Stomach (tissue), 9 donors: ENCODE results near the gene GPR6. TPM values are rescaled to one million over a fixed set of nuclear protein-coding genes. Genes with fewer than 3 reads are reported as not detected.

Experiments used
- DNase-seq, 2 donors: peaks; one replicate each; pipeline versions ENCODE4 v3.0.0 to v3.0.0-alpha.2; 2013 to 2019
- H3K27ac ChIP-seq, 5 donors: fragments of 200-600 bp in 4 of 5; sonication (generic) in 4 of 5; one replicate each; pipeline ENCODE4 v1.5.1; 2013 to 2019; ENCODE audit warnings: mild to moderate bottlenecking in 1 of 5, moderate library complexity in 1 of 5
- H3K27me3 ChIP-seq, 3 donors: fragments of 200-600 bp; sonication (generic); one replicate each; pipeline ENCODE4 v1.5.1; 2017 to 2019; ENCODE audit warnings: mixed run types in 1 of 3
- H3K36me3 ChIP-seq, 4 donors: fragments of 200-600 bp; sonication (generic); 1 replicate in 3 of 4; 2 replicates in 1 of 4; pipeline ENCODE4 v1.5.1; 2016 to 2019
- H3K4me1 ChIP-seq, 4 donors: fragments of 200-600 bp; sonication (generic); one replicate each; pipeline ENCODE4 v1.5.1; 2016 to 2019
- H3K4me3 ChIP-seq, 4 donors: fragments of 200-600 bp; sonication (generic) in 3 of 4; one replicate each; pipeline ENCODE4 v1.5.1; 2016 to 2019; ENCODE audit warnings: mild to moderate bottlenecking in 1 of 4
- H3K9me3 ChIP-seq, 4 donors: fragments of 200-600 bp; sonication (generic); one replicate each; pipeline ENCODE4 v1.5.1; 2016 to 2019
- CTCF ChIP-seq, 7 experiments: fragments of 450-650 bp in 4 of 7; fragments of 200-600 bp in 3 of 7; sonication (generic) in 3 of 7; IDR thresholded peaks; one replicate each; pipeline ENCODE4 v1.5.1; 2016 to 2019; ENCODE audit warnings: antibody characterized with exemption in 7 of 7, control low read depth in 2 of 7, mild to moderate bottlenecking in 1 of 7
- EP300 ChIP-seq: sonication (generic); formaldehyde crosslinking; IDR thresholded peaks from one replicate; pipeline ENCODE4 v1.6.1; 2017; ENCODE audit warnings: antibody characterized with exemption
- POLR2A ChIP-seq, 4 donors: fragments of 450-650 bp; IDR thresholded peaks; one replicate each; pipeline ENCODE4 v1.6.1; 2016; ENCODE audit warnings: antibody characterized with exemption in 4 of 4, control low read depth in 2 of 4, mild to moderate bottlenecking in 1 of 4, moderate library complexity in 1 of 4
- POLR2AphosphoS5 ChIP-seq, 3 donors: sonication (generic); formaldehyde crosslinking; IDR thresholded peaks; one replicate each; pipeline ENCODE4 v1.6.1; 2016; ENCODE audit warnings: antibody characterized with exemption in 3 of 3
- WGBS, 5 donors: extraction: QIAGEN DNeasy Blood & Tissue Kit in 3 of 5; methylation state at CpG; one replicate each; pipeline versions ENCODE4 v1.1.5 to v1.1.7; 2013 to 2018; 5-methylcytosine and 5-hydroxymethylcytosine counted together
- intact Hi-C: fragments of 100-400 bp; cut with DNase I; formaldehyde crosslinking; loops from one replicate; pipeline ENCODE4 v1.15.1; 2023; ENCODE audit warnings: low total_unique reads
- polyA plus RNA-seq, 3 donors: library from polyadenylated mRNA; stranded (reverse); fragments of 200-250 nt; gene quantifications; one replicate each; pipeline ENCODE4 v1.2.3, GENCODE V29; 2013
- total RNA-seq, 5 donors: library from RNA; depleted of rRNA; stranded (reverse); fragments of >200 nt; gene quantifications; one replicate each; pipeline versions ENCODE4 v1.1.0 to v1.2.3, GENCODE V29; 2014 to 2016
- donor health status: healthy with polysubstance abuse.
- donor health status: Bipolar disorder and iron deficiency.
- donor health status: healthy.

The GPR6 gene
- total and polyA plus RNA-seq, 8 donors = 0.05 TPM; not detected in 7

GRCh38 chr6:110018486-110018885, 40.4 kb downstream of the GPR6 start:
- H3K9me3 ChIP-seq = no peaks in the 10 kb centered on the region
- TF ChIP-seq CTCF (IDR thresholded peaks at IDR 0.05) (no peak), POLR2AphosphoS5 (IDR thresholded peaks at IDR 0.05) (no peak)
- no peak for DNase-seq
- H3K4me1 ChIP-seq = no peaks in the 10 kb centered on the region
- no peak overlapping the region for H3K4me3 ChIP-seq
- peaks cover 0 to 8% (median 0%) of the 10 kb centered on the region in 3 donors for H3K27me3 ChIP-seq
- intact Hi-C loops = no loop called here
- no peaks in the 10 kb centered on the region for H3K36me3 ChIP-seq
- H3K27ac ChIP-seq = no peak overlapping the region
- WGBS, 5 donors = 74 to 90% (median 79%) methylated on average over 4 to 5 of the region's 5 CpGs

- intact Hi-C loops = no loop called here
- H3K4me1 ChIP-seq = no peaks in the 10 kb centered on the region
Observed at GRCh38 chr6:110020888-110021287, 42.8 kb downstream of the GPR6 start.

GRCh38 chr6:110029144-110029543, 51.0 kb downstream of the GPR6 start:
- 48 to 88% (median 67%) methylated on average over 1 of the region's 1 CpG for WGBS, 5 donors
- TF ChIP-seq POLR2A (IDR thresholded peaks at IDR 0.05) = no peak
- TF ChIP-seq POLR2AphosphoS5 (IDR thresholded peaks at IDR 0.05) = no peak
- TF ChIP-seq CTCF (IDR thresholded peaks at IDR 0.05) = no peak
- TF ChIP-seq EP300 = no peak
- Histone ChIP-seq H3K4me1 (no peaks in the 10 kb centered on the region), H3K4me3 (no peak overlapping the region), H3K27ac (no peak overlapping the region), H3K9me3 (no peaks in the 10 kb centered on the region), H3K27me3 (peaks cover 0 to 7% (median 0%) of the 10 kb centered on the region in 3 donors), H3K36me3 (no peaks in the 10 kb centered on the region)
- no peak for DNase-seq
- intact Hi-C loops = no loop called here

More at GRCh38 chr6:110020888-110021287, 42.8 kb downstream of the GPR6 start:
- no peaks in the 10 kb centered on the region for H3K9me3 ChIP-seq
- peaks cover 0 to 8% (median 0%) of the 10 kb centered on the region in 3 donors for H3K27me3 ChIP-seq
- DNase-seq = no peak
- 48 to 74% (median 61%) methylated on average over 3 of the region's 3 CpGs for WGBS, 5 donors
- H3K27ac ChIP-seq = no peak overlapping the region
- no peak overlapping the region for H3K4me3 ChIP-seq
- no peaks in the 10 kb centered on the region for H3K36me3 ChIP-seq
- TF ChIP-seq EP300 (no peak), POLR2A (IDR thresholded peaks at IDR 0.05) (no peak), CTCF (IDR thresholded peaks at IDR 0.05) (no peak), POLR2AphosphoS5 (IDR thresholded peaks at IDR 0.05) (no peak)

Other genes with a start within 250 kb of the GPR6 start
- 10 to 100 TPM in 1 of 5 donors, 1 to 10 TPM in 3, under 1 TPM in 1; 0.58 to 17.0 (median 8.8) TPM for gene WASF1, start 201.4 kb downstream of the GPR6 start, total RNA-seq
- gene WASF1, start 201.4 kb downstream of the GPR6 start, polyA plus RNA-seq = 1 to 10 TPM; 2.6 to 7.0 (median 5.0) TPM
- gene CDC40, start 202.1 kb downstream of the GPR6 start, total RNA-seq = 10 to 100 TPM in 3 of 5 donors, 1 to 10 TPM in 2; 5.2 to 27.7 (median 11.4) TPM
- gene CDC40, start 202.1 kb downstream of the GPR6 start, polyA plus RNA-seq = 10 to 100 TPM in 1 of 3 donors, 1 to 10 TPM in 2; 6.3 to 18.8 (median 8.7) TPM